Activated naive CD8-positive, alpha-beta T cell treated with anti-CD3 and anti-CD28 coated beads, Interleukin-2, amount 50 U/mL, for 16 hours (primary cell): ENCODE measurements around the gene PHOSPHO2.

Source experiments
- DNase-seq: peaks from one replicate; pipeline ENCODE4 v3.0.0-alpha.2; 2020; ENCODE audit warnings: low read depth, low spot score

Gene PHOSPHO2, protein sequence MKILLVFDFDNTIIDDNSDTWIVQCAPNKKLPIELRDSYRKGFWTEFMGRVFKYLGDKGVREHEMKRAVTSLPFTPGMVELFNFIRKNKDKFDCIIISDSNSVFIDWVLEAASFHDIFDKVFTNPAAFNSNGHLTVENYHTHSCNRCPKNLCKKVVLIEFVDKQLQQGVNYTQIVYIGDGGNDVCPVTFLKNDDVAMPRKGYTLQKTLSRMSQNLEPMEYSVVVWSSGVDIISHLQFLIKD

DNA sequence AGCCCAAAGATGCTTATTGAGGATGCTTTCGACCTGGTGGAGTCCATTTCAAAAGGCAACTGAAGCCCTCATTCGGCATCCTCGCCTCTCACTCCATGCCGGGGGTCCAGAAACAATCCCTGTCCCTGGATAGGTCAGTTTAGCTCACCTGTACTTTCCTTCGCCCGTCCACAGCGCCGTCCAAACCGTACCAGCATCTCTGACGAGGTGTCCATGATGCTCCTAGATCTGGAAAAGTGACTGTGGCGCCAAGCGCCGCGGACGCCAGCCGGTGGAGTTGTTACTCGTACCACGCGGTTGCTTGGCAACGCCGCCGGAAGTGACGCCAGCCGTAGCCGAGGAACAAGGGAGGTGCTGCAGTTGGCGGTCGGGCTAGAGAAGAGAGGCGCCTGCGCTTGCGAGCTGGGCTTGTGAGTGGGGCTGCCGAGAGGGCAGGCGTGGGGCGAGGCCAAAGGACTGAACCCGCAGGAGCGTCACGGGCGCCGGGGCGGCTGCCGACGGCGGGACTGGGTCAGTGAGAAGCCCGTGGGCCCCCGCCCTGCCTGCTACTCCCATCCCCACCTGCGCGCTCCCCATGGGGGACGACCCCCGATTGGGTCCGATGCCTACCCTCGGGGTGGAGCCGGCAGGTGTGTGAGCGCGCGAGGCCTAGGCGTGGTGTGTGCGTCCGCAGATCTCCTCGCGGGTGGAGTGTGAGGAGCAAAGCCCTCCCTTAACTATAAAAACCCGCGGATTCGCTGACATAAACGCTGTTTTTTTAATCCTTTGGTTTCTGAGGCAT, at the start of gene PHOSPHO2, which contains the start of gene CFAP210:
PHOSPHO2 (plus strand) TSS at position 357 of the 781 bp plus-strand sequence. CDS start 6,503 bp downstream, outside the sequence.
CFAP210 (minus strand) TSS at position 293 of the 781 bp plus-strand sequence; CDS start at position 215, 78 bp downstream.
- peak; percentile 96 for DNase-seq

DNA sequence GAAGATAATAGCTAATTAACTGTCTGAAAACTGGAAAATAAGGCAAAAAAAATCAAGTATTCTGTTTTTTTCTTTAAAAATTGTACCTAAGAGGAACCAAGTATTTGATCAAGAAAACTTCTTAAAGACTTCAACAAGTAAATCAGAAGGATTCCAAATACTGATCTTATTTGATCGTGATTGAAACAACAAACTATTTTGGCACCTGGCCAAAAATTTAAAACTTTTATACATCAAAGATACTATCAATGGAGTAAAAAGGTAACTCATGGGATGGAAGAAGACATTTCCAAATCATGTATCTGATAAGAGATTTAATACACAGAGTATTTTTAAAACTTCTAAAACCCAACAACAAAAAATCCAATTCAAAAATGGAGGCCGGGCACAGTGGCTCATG, 46.8 kb upstream of the PHOSPHO2 start:
- DNase-seq, result no peak

DNA sequence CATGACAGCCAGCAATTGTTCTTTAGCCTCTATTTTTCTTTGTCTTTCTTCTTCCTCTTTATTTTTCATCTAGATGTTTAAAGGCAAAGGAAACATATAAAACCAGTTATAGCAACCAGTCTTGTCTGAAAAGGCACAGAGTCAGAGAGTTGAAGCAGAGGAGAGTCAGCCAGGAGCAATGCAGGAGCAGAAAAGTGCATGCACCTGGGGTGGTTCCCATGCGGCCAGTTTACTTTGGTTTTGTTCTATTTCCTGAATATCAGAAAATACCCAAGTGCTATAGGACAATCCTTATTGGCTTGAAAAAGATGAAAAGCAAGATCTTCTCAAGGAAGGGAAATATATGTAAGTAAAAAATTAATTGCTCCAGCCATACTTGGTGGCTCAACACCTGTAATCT, 45.0 kb upstream of the PHOSPHO2 start:
- no peak for DNase-seq

DNA sequence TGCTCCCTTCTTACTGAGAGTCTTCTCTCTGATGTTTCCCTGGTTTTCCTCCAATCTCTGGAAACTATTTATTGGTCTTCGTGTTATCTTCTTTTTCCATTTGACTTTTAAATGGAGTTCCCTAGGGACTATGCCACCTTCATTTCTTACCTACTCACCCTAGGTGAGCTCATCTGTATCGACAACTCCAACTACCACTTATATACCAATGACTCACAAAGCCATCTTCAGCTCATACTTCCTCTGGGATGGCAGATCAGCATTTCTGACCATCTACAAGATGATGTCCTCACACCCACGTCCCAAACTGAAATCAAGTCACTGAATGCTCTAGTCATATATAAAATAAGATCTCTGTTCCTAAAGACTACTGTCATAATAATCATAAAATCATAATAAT, 40.6 kb upstream of the PHOSPHO2 start:
- DNase-seq, result no peak

- DNase-seq, result no peak
Measured at GRCh38 chr2:169656164-169656563, 38.1 kb upstream of the PHOSPHO2 start.

DNA sequence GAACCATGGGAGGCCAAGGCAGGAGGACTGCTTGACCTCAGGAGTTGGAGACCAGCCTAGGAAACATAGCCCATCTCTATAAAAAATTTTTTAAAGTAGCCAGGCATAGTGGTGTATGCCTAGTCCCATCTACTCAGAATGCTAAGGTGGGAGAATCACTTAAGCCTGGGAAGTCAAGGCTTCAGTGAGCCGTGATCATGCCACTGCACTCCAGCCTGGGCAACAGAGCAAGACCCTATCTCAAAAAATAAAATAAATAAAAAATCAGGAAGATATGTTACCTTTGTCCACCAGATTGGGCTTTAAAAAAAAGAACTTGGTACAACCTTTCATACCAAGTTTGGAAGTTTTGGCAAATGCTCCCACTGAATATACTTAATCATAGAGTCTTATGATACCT, 35.4 kb upstream of the PHOSPHO2 start:
- DNase-seq, result no peak

DNA sequence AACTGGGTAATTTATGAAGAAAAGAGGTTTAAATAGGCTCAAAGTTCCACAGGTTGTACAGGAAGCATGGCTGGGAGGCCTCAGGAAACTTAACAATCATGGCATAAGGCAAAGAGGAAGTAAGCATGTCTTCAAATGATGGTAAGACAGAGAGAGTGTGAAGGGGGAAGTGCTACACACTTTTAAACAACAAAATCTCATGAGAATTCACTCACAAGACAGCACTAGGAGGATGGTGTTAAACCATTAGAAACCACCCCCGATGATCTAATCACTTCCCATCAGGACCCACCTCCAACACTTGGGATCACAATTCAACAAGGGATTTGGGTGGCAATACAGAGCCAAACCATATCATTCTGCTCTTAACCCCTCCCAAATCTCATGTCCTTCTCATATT, 34.9 kb upstream of the PHOSPHO2 start:
- no peak for DNase-seq

GRCh38 chr2:169661265-169661664, 33.0 kb upstream of the PHOSPHO2 start:
- DNase-seq, result no peak

DNA sequence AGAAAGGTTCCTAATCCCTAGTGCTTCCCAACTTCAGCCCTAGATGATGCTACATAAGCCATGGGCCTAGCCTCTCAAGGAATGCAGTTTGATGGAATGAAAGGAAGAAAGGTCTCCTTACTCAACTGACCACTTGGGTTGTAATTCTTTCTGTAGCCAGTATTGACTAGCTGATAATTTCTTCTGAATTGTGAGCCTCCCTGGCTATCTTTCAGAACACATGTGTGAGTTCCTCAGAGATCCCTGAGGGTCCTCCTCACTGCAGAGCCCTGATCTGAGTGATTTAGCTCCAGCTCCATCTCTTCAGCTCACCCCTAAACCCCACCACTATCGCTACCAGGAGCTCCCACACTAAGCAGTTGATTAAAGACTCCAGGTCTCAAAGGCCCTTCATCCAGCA, 31.5 kb upstream of the PHOSPHO2 start:
- DNase-seq, result no peak

GRCh38 chr2:169663247-169663646, 31.0 kb upstream of the PHOSPHO2 start:
- DNase-seq, result no peak

- no peak for DNase-seq
Measured at GRCh38 chr2:169664600-169664977, 29.7 kb upstream of the PHOSPHO2 start.

DNA sequence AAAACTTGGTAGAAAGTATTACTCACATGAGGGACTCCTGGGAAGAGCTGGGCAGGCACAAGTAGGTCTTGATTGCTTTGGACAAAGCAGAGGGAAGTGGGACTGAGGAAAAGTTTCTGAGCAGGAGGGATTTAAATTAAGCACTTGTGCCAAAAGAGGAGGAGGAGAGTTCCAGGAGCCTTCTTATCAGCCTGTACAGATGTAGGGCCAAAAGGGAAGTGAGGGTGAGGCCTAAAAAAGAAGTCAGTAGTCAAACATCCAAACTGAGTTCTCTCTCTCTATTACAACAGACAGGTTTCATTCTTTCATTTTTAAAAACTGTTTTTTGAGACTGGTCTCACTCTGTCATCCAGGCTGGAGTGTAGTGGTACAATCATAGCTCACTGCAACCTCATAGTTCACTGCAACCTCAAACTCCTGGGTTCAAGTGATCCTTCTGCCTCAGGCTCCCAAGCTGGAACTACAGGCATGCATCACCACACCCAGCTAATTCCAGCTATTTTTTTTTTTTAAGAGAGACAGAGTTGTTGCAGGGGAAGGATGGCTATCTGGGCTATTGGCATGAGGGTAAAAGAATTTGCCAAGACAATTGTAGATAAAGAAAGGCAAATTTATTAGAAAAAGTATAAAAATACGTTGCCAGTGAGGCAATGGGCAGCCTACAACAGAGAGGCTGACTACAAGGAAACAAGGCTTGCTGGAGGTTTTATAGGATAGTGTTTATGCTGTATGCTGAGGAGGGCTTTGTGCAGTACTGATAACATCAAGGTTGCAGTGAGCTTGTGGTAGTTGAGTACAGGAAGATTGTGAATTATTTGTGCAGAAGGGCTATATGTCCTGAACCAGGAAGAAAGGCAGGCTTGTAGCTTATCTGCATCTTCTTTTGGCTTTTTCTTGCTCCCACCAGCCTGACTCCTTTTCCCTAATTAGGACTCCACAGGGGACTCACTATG, 29.0 kb upstream of the PHOSPHO2 start:
- no peak for DNase-seq

GRCh38 chr2:169667583-169667982, 26.7 kb upstream of the PHOSPHO2 start:
- DNase-seq, result no peak

DNA sequence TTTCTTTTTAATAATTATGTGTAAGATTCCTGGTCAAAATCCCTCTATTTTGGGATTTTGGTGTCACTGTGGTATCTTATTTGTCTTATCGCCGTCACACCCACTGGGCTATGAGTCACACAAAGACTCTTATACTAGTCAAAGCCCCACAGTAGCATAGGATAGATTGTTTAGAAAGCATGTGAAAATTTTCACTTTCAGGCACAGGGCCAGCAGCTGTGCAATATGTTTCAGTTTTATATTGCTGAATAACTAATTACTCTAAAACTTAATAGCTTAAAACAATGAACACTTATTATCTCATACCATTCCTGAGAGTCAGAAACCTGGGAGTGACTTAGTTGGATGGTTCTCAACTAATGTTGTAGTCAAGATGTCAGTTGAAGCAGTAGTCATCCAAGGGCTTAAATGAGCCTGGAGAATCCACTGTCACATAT, 24.0 kb upstream of the PHOSPHO2 start:
- no peak for DNase-seq

DNA sequence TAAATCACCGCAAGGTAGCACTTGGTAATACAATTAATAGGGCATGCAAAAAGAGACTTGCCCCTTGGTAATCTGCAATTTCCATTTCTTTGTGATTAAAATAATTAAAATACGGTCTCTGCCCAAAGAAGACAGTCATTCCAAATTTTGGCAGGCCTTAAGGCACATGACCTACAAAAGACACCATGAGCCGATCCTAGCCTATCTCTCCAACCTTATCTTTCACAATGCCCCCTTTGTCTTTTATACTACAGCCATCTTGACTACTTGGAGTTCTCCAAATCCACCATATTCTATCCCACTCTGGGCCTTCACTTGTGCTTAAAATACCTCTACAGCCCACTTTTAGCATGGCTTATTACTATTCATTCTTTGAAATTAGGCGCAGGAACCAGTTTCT, 23.3 kb upstream of the PHOSPHO2 start:
- DNase-seq, result no peak

DNA sequence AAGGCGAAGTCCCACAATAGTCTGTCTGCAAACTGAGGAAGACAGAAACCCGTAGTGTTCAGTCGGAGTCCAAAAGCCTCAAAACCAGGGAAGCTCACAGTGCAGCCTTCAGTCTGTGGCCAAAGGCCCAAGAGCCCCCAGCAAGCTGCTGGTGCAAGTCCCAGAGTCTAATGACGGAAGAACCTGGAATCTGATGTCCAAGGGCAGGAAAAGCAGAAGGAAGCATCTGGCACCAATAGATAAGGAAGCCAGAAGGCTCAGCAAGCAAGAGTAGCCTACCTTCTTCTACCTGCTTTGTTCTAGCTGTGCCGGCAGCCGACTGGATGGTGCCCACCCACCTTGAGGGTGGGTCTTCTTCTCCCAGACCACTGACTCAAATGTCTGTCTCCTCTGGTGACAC, 21.9 kb upstream of the PHOSPHO2 start:
- no peak for DNase-seq

- no peak for DNase-seq
Measured at GRCh38 chr2:169673106-169673505, 21.2 kb upstream of the PHOSPHO2 start.

DNA sequence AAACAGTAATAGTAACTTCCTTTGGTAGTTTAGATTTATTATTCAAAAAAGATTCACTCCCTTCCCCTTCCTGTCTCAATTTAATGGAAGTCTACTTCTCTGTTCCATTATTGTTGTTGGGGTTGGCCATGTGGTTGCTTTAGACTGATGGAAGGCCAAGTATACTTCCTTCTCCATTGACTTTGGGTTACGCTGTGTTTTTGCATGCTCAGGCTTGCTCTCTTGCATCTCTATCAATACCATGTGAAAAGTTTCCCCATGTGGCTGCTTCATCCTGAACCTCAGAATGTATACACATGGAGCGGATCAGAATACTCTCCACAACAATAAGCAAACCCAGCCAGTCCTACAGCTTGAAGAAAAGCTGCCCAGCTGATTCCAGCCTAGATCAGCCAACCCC, 20.3 kb upstream of the PHOSPHO2 start:
- no peak for DNase-seq

DNA sequence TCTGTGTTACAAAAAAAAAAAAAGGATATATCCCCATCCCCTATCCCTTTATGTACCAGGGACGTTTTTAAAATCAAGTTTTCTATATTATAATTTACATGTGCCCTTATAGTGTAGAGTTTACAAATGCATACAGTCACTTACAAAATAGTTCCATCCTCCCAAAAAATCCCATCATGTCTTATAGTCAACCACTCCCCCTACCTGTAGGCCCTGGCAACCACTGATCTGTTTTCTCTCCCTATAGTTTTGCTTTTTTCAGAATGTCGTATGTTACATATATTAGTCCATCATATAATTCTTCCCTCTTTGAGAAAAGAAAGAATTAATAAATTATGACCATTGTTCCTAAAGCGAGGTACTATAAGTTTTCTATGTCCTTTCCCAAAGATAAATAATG, 17.9 kb upstream of the PHOSPHO2 start:
- no peak for DNase-seq

DNA sequence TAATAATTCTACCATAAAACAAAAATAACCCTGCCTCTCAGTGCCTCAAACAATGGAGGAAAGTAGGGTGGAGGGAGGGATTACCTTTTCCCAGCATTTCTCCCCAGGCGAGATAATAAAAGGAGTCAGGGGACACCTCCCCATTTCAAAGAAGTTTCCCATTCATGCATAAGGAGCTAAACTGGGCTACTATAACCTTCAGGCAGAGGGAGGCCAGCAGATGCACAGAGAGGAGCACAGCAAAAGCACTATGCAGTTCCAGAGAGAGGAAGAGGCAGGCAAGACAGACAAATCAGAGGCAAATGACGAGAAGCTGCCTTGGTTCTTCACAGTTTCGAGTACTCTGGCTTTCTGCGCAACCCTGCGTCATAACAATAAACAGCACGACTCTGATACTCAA, 17.4 kb upstream of the PHOSPHO2 start:
- DNase-seq, result no peak

DNA sequence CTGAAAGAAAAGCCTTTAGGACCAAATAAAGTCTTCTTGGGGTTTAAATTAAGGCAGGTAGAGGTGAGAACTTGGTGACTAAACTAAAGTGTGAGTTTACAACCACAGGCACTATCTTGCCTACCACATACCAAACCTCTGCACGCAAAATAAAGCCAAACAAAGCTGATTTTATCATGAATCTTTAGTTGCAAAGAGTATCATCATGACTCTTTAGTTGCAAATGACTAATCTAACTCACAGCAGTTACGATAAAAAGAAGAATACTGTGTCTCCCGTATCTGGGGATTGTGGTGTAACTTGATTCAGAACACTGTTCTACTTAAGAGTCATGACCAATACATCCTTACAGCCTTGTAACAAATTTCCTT, 11.2 kb upstream of the PHOSPHO2 start:
- no peak for DNase-seq
